Measurements from ENCODE around the gene KAZALD1.
A peak's percentile ranks its signal among the peaks of the same experiment; 100 is the strongest.

Gene KAZALD1

GRCh38 chr10:101095004-101095403 is 33.2 kb downstream of the KAZALD1 start:
- no peak for DNase-seq
- no peak for TF ChIP-seq GATA1 (IDR thresholded peaks at IDR 0.05; ENCODE audit: low read depth, low read length)
- TF ChIP-seq POLR2A (IDR thresholded peaks at IDR 0.05; ENCODE audit: low read length) = no peak

GRCh38 chr10:101095550-101096213 is 33.9 kb downstream of the KAZALD1 start:
- no peak for TF ChIP-seq GATA1 (IDR thresholded peaks at IDR 0.05; ENCODE audit: low read depth, low read length)
- no peak for TF ChIP-seq POLR2A (IDR thresholded peaks at IDR 0.05; ENCODE audit: low read length)
- DNase-seq = peak; percentile 53 to 72

GRCh38 chr10:101096378-101096777 is 34.6 kb downstream of the KAZALD1 start:
- no peak for DNase-seq
- TF ChIP-seq POLR2A (IDR thresholded peaks at IDR 0.05; ENCODE audit: low read length) (no peak), GATA1 (IDR thresholded peaks at IDR 0.05; ENCODE audit: low read depth, low read length) (no peak)

GRCh38 chr10:101097881-101098280 is 36.1 kb downstream of the KAZALD1 start:
- no peak for DNase-seq
- no peak for TF ChIP-seq POLR2A (IDR thresholded peaks at IDR 0.05; ENCODE audit: low read length)

- no peak for DNase-seq
- TF ChIP-seq POLR2A (IDR thresholded peaks at IDR 0.05; ENCODE audit: low read length) (no peak), GATA1 (IDR thresholded peaks at IDR 0.05; ENCODE audit: low read depth, low read length) (no peak)
These were observed 38.1 kb downstream of the KAZALD1 start for GRCh38 chr10:101099901-101100300.

GRCh38 chr10:101101372-101101881 is 39.6 kb downstream of the KAZALD1 start:
- DNase-seq = no peak
- TF ChIP-seq POLR2A (IDR thresholded peaks at IDR 0.05; ENCODE audit: low read length) (no peak), GATA1 (IDR thresholded peaks at IDR 0.05; ENCODE audit: low read depth, low read length) (no peak)

GRCh38 chr10:101103430-101103829 is 41.6 kb downstream of the KAZALD1 start:
- no peak for TF ChIP-seq POLR2A (IDR thresholded peaks at IDR 0.05; ENCODE audit: low read length)
- no peak for TF ChIP-seq GATA1 (IDR thresholded peaks at IDR 0.05; ENCODE audit: low read depth, low read length)
- DNase-seq = no peak

GRCh38 chr10:101106351-101106750 is 44.6 kb downstream of the KAZALD1 start:
- TF ChIP-seq POLR2A (IDR thresholded peaks at IDR 0.05; ENCODE audit: low read length) (no peak), GATA1 (IDR thresholded peaks at IDR 0.05; ENCODE audit: low read depth, low read length) (no peak)
- DNase-seq = no peak

GRCh38 chr10:101107771-101108170 is 46.0 kb downstream of the KAZALD1 start:
- DNase-seq = no peak
- TF ChIP-seq GATA1 (IDR thresholded peaks at IDR 0.05; ENCODE audit: low read depth, low read length) = no peak
- no peak for TF ChIP-seq POLR2A (IDR thresholded peaks at IDR 0.05; ENCODE audit: low read length)

GRCh38 chr10:101110856-101111523 is 49.2 kb downstream of the KAZALD1 start:
- no peak for TF ChIP-seq GATA1 (IDR thresholded peaks at IDR 0.05; ENCODE audit: low read depth, low read length)
- no peak for TF ChIP-seq POLR2A (IDR thresholded peaks at IDR 0.05; ENCODE audit: low read length)
- DNase-seq = no peak

- no peak for TF ChIP-seq GATA1 (IDR thresholded peaks at IDR 0.05; ENCODE audit: low read depth, low read length)
- no peak for TF ChIP-seq POLR2A (IDR thresholded peaks at IDR 0.05; ENCODE audit: low read length)
- no peak for DNase-seq
These were observed 49.8 kb downstream of the KAZALD1 start for GRCh38 chr10:101111547-101111946.

GRCh38 chr10:101112799-101113594 is 51.2 kb downstream of the KAZALD1 start:
- TF ChIP-seq GATA1 (IDR thresholded peaks at IDR 0.05; ENCODE audit: low read depth, low read length) (no peak), POLR2A (IDR thresholded peaks at IDR 0.05; ENCODE audit: low read length) (no peak)
- no peak for DNase-seq

GRCh38 chr10:101113890-101114403 is 52.2 kb downstream of the KAZALD1 start:
- DNase-seq = no peak
- TF ChIP-seq POLR2A (IDR thresholded peaks at IDR 0.05; ENCODE audit: low read length) (no peak), GATA1 (IDR thresholded peaks at IDR 0.05; ENCODE audit: low read depth, low read length) (no peak)

GRCh38 chr10:101114646-101115045 is 52.9 kb downstream of the KAZALD1 start:
- no peak for DNase-seq
- TF ChIP-seq GATA1 (IDR thresholded peaks at IDR 0.05; ENCODE audit: low read depth, low read length) (no peak), POLR2A (IDR thresholded peaks at IDR 0.05; ENCODE audit: low read length) (no peak)

All from erythroblast (primary cell).